Right forelimb (tissue), 1 donor: ENCODE results near the gene CLEC18A.
"Not testable (repeated sequence)": the region's sequence is repeated elsewhere in the genome, so short reads cannot be mapped to it uniquely, and the experiment has no call there.

Experiments used
- DNase-seq: peaks from one replicate; pipeline ENCODE4 v3.0.0-alpha.2; 2018

Gene CLEC18A

GRCh38 chr16:69931631-69932030 lies 19.5 kb upstream of the CLEC18A start:
- DNase-seq, result no peak

GRCh38 chr16:69932228-69932627 lies 18.9 kb upstream of the CLEC18A start:
- DNase-seq, result no peak

- no peak for DNase-seq
These were observed 18.3 kb upstream of the CLEC18A start for GRCh38 chr16:69932691-69933392.

- no peak for DNase-seq
These were observed 17.1 kb upstream of the CLEC18A start for GRCh38 chr16:69934044-69934443.

- DNase-seq, result no peak
These were observed 16.4 kb upstream of the CLEC18A start for GRCh38 chr16:69934751-69935150.

GRCh38 chr16:69935278-69935711 lies 15.8 kb upstream of the CLEC18A start:
- no peak for DNase-seq

- no peak for DNase-seq
These were observed 15.4 kb upstream of the CLEC18A start for GRCh38 chr16:69935740-69936139.

GRCh38 chr16:69936252-69936651 lies 14.9 kb upstream of the CLEC18A start:
- no peak for DNase-seq

- no peak for DNase-seq
These were observed 14.4 kb upstream of the CLEC18A start for GRCh38 chr16:69936751-69937211.

GRCh38 chr16:69937465-69937951 lies 13.6 kb upstream of the CLEC18A start:
- DNase-seq, result peak; percentile 46

GRCh38 chr16:69938981-69939820 lies 11.9 kb upstream of the CLEC18A start:
- DNase-seq, result no peak

- no peak for DNase-seq
These were observed 11.1 kb upstream of the CLEC18A start for GRCh38 chr16:69939821-69940585.

GRCh38 chr16:69940676-69941075 lies 10.5 kb upstream of the CLEC18A start:
- no peak for DNase-seq

GRCh38 chr16:69941251-69942098 lies 9.7 kb upstream of the CLEC18A start:
- no peak for DNase-seq

GRCh38 chr16:69942099-69942491 lies 9.0 kb upstream of the CLEC18A start:
- DNase-seq, result no peak

GRCh38 chr16:69942627-69943170 lies 8.4 kb upstream of the CLEC18A start:
- no peak for DNase-seq

- DNase-seq, result not testable (repeated sequence)
These were observed 7.7 kb upstream of the CLEC18A start for GRCh38 chr16:69943241-69944036.

- not testable (repeated sequence) for DNase-seq
These were observed 723 bp upstream of the CLEC18A start for GRCh38 chr16:69950411-69950810.

- DNase-seq, result not testable (repeated sequence)
These were observed 518 bp downstream of the CLEC18A start for GRCh38 chr16:69951672-69952031.

GRCh38 chr16:69952116-69952515 lies 982 bp downstream of the CLEC18A start:
- peak; percentile 7 for DNase-seq
